Epidermal melanocyte (primary cell): ENCODE results near the gene NPRL2.
A peak's percentile ranks its signal among the peaks of the same experiment; 100 is the strongest.
"Not testable (repeated sequence)": the region's sequence is repeated elsewhere in the genome, so short reads cannot be mapped to it uniquely, and the experiment has no call there.

ENCODE experiments used
- DNase-seq: peaks from one replicate; pipeline ENCODE4 v3.0.0; 2011; ENCODE audit warnings: low spot score; ENCODE audit not compliant: insufficient read length

Gene NPRL2

DNA sequence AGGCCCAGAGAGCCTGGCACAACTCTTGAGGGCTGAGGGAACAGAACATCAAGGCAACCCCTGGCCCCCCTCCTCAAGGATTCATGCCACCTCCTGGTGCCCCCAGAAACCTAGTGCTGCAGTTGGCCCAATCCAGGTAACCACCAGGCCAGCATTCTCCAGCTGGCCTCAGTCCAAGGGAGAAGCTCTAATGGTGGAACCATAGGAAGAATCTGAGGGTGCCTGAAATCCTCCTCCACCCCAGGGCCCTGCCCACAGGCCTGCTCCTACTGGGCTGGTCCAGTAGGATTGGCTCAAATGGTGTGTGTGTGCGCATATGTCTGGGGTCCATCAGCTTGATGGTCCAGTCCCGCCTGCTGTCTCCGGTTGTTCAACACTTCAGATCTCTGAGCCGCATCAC, 35.8 kb downstream of the NPRL2 start:
- no peak for DNase-seq

DNA sequence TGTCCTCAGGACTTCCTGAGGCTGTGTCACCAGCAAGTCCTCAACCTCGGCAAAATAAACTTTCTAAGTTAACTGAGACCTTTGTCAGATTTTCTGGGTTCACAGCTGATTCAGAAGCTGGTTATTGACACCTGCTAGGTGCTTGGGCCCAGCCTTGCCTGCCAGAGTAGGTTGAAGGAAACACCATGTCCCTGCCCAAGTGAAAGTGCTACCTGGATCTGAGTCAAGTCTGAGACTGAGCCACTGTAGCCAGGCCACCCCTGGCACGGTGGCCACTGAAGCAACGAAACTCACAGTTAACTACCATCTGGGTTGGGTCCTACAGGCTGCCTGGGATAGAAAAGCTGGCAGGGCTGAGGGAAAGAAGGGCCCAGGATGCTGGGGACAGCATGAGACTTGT, 36.2 kb downstream of the NPRL2 start:
- no peak for DNase-seq

DNA sequence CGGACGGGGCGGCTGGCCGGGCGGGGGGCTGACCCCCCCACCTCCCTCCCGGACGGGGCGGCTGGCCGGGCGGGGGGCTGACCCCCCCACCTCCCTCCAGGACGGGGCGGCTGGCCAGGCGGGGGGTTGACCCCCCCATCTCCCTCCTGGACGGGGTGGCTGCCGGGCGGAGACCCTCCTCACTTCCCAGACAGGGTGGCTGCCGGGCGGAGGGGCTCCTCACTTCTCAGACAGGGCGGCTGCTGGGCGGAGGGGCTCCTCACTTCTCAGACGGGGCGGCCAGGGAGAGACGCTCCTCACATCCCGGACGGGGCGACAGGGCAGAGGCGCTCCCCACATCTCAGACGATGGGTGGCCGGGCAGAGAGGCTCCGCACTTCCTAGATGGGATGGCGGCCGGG, 38.5 kb downstream of the NPRL2 start:
- not testable (repeated sequence) for DNase-seq

DNA sequence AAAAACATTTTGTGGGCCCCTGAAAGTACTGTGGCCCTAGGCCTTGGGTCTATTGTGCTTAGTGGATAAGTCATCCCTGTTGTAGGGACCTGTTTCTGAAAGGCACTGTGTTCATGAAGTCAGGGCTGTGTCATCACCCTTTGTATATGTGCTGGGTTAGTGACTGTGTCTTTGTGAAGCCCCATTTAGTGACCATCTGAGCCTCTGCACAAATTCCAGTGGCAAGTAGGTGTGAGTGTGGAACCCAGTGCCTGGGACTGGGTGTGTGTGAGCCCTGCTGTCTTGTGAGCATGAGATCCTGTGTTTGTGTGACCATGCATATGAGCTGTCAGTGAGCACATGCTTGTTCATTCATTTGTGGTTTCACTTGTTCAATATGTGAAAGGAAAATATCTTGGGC, 46.0 kb downstream of the NPRL2 start:
- no peak for DNase-seq

DNA sequence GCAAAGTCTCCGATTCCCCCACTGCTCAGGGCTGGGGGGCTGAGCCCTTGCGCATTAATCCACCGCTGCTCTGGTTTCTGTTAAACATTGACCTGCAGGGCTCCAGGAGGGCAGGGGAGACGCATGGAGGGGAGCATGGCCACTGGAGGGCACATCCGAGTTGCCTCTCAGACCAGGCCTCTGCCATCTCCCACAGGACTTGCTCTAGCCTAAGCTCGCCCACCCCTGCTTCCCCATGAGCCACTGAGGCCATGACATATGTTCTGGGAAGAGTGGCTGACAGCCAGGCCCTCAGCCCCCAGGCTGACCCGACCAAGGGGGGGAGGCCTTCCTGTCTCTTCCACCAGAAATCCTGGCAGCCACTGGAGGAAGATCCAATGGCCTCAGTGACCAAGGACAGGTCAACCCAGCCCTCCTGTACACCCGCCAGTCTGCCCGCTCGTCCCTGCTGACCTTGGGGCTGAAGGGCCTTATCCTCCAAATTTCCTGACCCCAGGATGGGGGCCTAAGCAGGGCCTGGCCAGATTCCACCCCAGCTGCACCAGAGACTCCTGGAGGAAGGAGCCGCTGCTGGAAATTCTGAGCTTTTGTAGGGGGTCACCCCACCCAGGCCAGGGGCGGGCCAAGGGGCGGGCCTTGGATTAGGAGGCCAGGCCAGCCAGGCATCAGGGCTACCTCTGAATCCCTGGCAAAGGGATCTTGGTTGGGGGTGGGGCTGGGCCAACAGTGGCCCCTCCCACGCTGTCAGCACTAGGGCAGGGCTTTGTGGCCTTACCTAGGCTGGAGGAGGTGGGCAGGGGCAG, 47.4 kb downstream of the NPRL2 start, which contains the start of gene HYAL1:
HYAL1 (minus strand) TSS at position 562 of the 803 bp plus-strand sequence. CDS start 618 bp downstream, outside the sequence.
- no peak for DNase-seq

DNA sequence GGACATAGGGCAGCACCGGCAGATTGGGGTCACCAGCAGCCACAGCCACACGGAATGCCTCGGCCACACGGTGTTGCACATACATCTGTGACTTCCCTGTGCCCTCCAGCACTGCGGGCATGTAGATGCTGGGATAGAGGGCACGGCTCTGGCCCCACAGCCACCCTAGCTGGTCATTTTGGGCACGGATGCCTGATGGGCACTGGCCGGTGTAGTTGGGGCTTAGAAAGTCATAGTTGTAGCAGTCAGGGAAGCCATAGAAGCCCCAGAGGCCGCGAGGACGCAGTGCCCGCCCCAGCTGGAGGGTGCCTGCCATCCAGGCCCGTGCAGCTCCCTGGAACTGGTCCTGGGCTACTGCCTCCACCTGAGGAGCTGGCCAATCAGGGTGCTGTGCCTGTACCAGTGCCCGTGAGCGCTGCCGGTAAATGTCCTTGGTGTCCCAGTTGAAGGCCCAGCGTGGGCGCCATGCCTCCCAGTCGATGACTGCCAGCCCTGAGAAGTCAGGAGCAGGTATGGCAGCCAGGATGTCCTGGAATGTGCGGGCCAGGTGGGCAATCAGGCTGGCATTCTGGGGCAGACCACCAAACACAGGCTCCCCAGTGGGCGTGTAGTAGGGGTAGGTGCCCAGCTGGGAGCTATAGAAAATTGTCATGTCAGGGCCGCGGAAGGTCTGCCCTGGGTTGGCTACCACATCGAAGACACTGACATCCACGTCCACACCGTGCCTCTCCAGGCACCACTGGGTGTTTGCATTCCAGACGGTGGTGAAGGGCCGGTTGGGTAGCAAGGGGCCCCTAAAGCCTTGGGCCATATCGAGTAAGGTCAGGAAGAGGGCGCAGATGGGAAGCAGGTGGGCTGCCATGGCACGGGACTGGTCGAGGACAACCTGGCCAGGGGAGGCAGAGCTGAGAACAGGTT, 48.2 kb downstream of the NPRL2 start:
- DNase-seq = no peak

DNA sequence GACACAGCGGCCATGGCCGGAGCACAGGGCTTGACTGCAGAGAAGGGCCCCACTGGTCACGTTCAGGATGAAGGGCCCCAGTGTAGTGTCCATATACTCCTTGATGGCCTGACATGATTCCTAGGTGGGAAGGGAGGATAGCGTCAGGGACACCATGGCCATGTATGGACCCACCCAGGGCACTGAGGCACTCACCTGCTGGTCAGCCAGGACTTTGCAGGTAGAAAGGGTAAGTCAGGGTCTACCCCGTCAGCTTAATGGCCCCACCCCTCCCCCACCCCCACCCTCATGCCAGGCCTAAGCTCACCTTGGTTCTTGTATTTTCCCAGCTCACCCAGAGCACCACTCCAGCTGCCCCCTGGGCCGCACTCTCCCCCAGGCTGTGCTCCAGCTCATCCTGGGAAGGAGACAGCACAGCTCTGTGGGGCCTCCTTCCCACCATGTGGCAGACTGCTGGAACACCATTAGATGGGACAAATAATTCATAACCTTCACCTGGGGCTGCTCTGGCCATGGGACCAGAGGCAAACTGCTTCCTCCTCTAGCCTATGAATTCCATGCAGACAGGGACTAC, 49.8 kb downstream of the NPRL2 start:
- DNase-seq = no peak

DNA sequence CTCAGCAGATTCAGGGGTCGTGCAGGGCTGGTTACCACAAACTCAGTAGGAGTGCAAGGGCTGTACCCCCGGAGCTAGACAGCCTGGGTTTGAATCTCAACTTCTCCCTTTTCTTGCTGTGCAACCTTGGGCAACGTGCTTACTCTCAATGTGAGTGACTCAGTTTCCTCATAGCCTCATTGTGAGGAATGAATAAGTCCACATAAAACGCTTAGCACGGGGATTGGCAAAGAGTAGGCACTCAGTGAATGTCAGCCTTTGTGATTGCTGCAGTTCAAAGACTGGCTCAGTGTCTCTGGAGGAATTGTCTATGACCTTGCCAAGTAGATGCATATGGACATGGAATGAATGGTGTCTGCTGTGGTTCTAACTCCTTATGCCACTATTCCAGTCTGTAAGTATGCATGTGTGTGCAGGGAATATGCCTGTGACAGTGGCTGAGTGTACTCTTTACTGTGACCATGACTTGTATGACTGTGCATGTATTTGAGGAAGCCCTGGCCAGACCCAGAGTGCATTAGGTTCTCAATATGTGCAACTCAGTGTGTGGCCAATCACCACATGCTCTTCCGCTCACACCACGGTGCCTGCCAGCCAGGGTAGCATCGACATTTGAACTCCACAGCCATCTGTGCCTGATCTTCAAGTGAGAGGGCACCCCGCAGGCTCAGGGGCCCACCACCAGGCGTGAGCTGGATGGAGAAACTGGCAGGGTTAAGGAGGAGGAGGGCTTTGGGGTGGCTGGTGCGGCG, 50.5 kb downstream of the NPRL2 start:
- DNase-seq = no peak

DNA sequence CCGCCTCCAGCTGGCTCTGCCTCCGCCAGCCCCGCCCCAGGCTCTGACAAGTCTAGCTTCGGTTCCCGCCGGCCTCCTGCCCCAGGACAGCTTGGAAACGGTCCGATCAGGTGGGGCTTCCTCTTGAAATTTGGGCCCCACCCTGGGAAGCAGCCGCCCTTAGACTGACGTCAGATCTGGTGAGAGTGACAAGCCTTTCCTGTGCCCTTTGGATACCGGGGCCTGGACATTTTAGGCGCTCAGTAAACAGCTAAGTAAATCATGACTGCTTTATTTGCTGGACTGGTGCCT, 51.0 kb downstream of the NPRL2 start:
- no peak for DNase-seq

DNA sequence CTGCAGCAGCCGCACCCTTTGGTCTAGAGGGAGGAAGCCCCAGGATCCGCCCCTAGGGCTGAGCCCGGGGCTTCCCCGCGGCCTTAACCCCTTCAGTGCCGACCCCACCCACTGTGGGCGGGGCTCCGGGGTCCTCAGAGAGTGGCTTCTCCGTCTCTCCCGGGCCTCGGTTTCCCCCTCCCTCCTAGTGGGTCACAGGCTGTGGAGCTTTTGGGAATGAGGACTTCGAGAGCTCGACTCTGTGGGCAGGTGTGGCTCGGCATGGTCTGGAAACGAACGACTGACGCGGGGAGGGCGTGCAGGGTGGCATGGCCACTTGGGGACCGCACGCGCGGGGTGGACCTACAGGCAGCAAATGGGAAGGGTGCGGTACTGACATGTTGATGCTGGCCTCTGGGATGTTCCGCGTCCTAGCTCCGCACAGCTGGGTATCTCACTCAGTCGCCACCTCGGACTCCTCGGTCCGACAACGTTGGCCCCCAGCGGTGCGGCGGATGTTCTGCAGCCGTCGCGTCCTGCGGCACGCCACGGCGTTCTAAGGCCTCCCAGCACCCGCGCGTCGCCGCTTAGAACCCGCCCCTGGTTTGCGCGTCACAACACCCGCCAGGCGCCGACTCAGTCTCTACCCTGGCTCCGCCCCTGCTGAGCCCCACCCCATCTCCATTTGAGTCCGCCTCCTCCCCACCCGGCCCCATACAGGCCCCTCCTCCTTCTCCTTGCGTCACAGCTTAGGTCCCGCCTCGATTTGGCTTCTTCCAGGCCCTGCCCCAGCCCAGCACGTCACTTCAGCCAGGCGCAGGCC, 51.5 kb downstream of the NPRL2 start, which contains the start of the genes HYAL3 and NAA80:
HYAL3 (minus strand) TSS at position 570 of the 802 bp plus-strand sequence. CDS start 3,803 bp downstream, outside the sequence.
NAA80 (minus strand) TSS at position 570 of the 802 bp plus-strand sequence. CDS start 1,942 bp downstream, outside the sequence.
- peak; percentile 98 for DNase-seq

DNA sequence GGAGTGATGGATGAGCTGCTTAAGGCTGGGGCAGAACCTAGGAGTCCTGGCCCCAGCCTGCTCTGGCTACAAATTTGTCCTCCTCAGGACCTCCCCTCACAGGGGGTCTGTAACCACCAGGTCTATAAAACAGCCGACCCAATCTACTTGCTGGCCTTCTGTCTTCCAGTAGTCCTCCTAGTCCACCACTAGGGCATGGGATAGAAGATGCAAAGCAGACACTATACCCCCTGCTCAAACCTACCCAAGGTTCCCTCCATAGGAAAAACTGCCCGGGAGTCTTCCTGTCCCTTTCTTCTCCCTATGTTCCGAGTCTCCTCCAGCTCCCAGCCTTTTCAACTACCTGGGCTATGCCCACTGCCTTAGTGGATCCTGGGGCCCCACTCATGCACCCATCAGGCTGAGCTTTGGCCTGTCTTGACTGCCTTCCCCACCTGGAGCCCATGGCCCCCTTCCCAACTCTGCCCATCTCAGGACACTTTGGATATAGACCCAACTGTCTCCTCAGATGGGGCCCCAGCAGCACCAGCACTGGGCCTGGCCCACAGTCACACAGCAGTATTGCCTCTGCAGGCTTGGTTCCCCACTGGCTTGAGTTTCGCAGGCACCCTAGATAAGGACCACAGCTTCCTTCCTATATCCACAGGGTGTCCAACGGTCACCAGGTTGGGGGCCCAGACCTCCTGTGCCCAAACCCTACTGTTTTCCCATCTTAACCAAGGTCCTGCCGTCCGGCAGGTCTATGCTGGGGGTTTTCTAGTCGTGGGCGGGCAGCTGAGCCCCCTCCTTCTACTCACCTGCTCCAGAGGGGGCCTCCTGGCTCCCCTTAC, 52.5 kb downstream of the NPRL2 start:
- no peak for DNase-seq

DNA sequence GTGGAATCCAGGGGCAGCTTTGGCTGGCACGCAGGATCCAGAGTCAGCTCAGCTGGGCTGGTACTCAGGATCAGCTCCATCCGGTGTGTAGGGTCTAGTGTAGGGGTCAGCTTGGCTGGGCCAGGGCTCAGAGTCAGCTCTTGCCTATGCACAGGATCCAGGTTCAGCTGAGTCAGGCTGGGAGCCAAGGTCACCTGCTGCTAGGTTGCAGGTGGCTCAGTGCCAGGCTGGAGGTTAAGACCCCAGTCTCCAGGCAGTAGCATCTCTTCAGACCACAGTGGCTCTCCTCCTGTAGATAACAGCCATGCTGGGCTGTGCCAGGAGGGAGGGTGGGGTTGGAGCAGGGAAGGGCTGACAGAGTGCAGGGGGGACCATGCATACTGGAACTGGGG, 53.2 kb downstream of the NPRL2 start:
- no peak for DNase-seq
